K562 (cell line): ENCODE measurements around the gene PSORS1C2. TPM values are rescaled to one million over a fixed set of nuclear protein-coding genes. Genes with fewer than 3 reads are reported as not detected.

Experiments used
- ARHGAP35 ChIP-seq: fragments of 450-650 bp; IDR thresholded peaks from 2 replicates; pipeline ENCODE4 v1.6.1; 2018; ENCODE audit not compliant: partially characterized antibody
- ARID3A ChIP-seq: IDR thresholded peaks from 2 replicates; pipeline ENCODE4 v1.6.1; 2012; ENCODE audit warnings: low read depth, low read length, improper control_type of control experiment, borderline replicate concordance
- ATF2 ChIP-seq: sonication (generic); formaldehyde crosslinking; IDR thresholded peaks from 2 replicates; pipeline ENCODE4 v1.8.1; 2022; ENCODE audit warnings: missing genetic modification reagents
- BCL6 ChIP-seq: fragments of 250-450 bp; sonication (Bioruptor Pico); IDR thresholded peaks from 2 replicates; pipeline ENCODE4 v1.4.0; 2020
- E2F5 ChIP-seq: sonication (generic); formaldehyde crosslinking; IDR thresholded peaks from 2 replicates; pipeline ENCODE4 v1.8.0; 2022; ENCODE audit warnings: mild to moderate bottlenecking, missing genetic modification reagents
- FOXJ3 ChIP-seq: sonication (generic); formaldehyde crosslinking; IDR thresholded peaks from 2 replicates; pipeline ENCODE4 v1.4.0; 2020; ENCODE audit warnings: mild to moderate bottlenecking, missing genetic modification reagents
- HCFC1 ChIP-seq: IDR thresholded peaks from 2 replicates; pipeline ENCODE4 v1.6.1; 2012; ENCODE audit warnings: low read depth, low read length, improper control_type of control experiment
- HIVEP1 ChIP-seq: fragments of 250-450 bp; sonication (Bioruptor Pico); IDR thresholded peaks from 2 replicates; pipeline ENCODE4 v1.4.0; 2020; ENCODE audit warnings: mild to moderate bottlenecking
- HMG20B ChIP-seq: fragments of 250-450 bp; sonication (Bioruptor Pico); IDR thresholded peaks from 2 replicates; pipeline ENCODE4 v1.5.0; 2021; ENCODE audit warnings: mild to moderate bottlenecking
- HSF4 ChIP-seq: fragments of 250-450 bp; sonication (Bioruptor Pico); IDR thresholded peaks from 2 replicates; pipeline ENCODE4 v2.1.2; 2022; ENCODE audit warnings: mild to moderate bottlenecking, moderate library complexity, borderline replicate concordance
- LARP7 ChIP-seq: fragments of 450-650 bp; IDR thresholded peaks from 2 replicates; pipeline ENCODE4 v1.6.1; 2016
- NFRKB ChIP-seq: fragments of 450-650 bp; IDR thresholded peaks from 2 replicates; pipeline ENCODE4 v1.6.1; 2016; ENCODE audit warnings: low read depth
- POLR2AphosphoS5 ChIP-seq: IDR thresholded peaks from 2 replicates; pipeline ENCODE4 v1.6.1; 2011; ENCODE audit warnings: mild to moderate bottlenecking, low read depth, low read length, moderate library complexity; ENCODE audit not compliant: control insufficient read depth, insufficient read depth
- PTBP1 ChIP-seq: fragments of 200-400 bp; formaldehyde crosslinking; IDR thresholded peaks from 2 replicates; pipeline ENCODE4 v1.6.1; 2017; ENCODE audit warnings: low read depth, low read length
- SMAD3 ChIP-seq: fragments of 450-650 bp; formaldehyde crosslinking; conservative IDR thresholded peaks from 2 replicates; pipeline ENCODE4 v1.4.0; 2020; ENCODE audit warnings: mild to moderate bottlenecking
- SMARCC2 ChIP-seq: fragments of 450-650 bp; IDR thresholded peaks from 2 replicates; pipeline ENCODE4 v1.6.1; 2017; ENCODE audit warnings: antibody characterized with exemption, moderate library complexity, mild to moderate bottlenecking, low read depth
- SMARCE1 ChIP-seq: fragments of 450-650 bp; IDR thresholded peaks from 2 replicates; pipeline ENCODE4 v1.7.1; 2016; ENCODE audit warnings: mild to moderate bottlenecking
- SMC3 ChIP-seq: conservative IDR thresholded peaks from 2 replicates; pipeline ENCODE4 v1.6.1; 2011; ENCODE audit warnings: low read depth, low read length, improper control_type of control experiment; ENCODE audit not compliant: insufficient read depth
- SUPT5H ChIP-seq: fragments of 450-650 bp; IDR thresholded peaks from 2 replicates; pipeline ENCODE4 v1.6.1; 2016
- TBL1XR1 ChIP-seq, 2 experiments: IDR thresholded peaks; 2 replicates each; pipeline ENCODE4 v1.6.1; 2012; ENCODE audit warnings: improper control_type of control experiment in 2 of 2, low read length in 2 of 2, mild to moderate bottlenecking in 1 of 2
- XRCC3 ChIP-seq: fragments of 450-650 bp; IDR thresholded peaks from 2 replicates; pipeline ENCODE4 v1.6.1; 2017; ENCODE audit warnings: mild to moderate bottlenecking, moderate library complexity
- ZNF121 ChIP-seq: sonication (generic); formaldehyde crosslinking; conservative IDR thresholded peaks from 2 replicates; pipeline ENCODE4 v1.8.0; 2022; ENCODE audit warnings: missing genetic modification reagents
- ZNF134 ChIP-seq: fragments of 250-450 bp; sonication (Bioruptor Pico); conservative IDR thresholded peaks from 2 replicates; pipeline ENCODE4 v1.4.0; 2020
- ZNF780A ChIP-seq: fragments of 250-450 bp; sonication (Bioruptor Pico); IDR thresholded peaks from 2 replicates; pipeline ENCODE4 v1.5.0; 2021; ENCODE audit warnings: mild to moderate bottlenecking
- ZNF79 ChIP-seq: fragments of 250-450 bp; sonication (Bioruptor Pico); IDR thresholded peaks from 2 replicates; pipeline ENCODE4 v1.4.0; 2020; ENCODE audit warnings: low read depth, mild to moderate bottlenecking, moderate library complexity
- polyA plus RNA-seq, 8 experiments: library from polyadenylated mRNA; depleted of rRNA in 4 of 8; stranded (reverse) in 5 of 8; unstranded in 3 of 8; fragments of >200 nt; fragmentation: Nextera tagmentation in 2 of 8; fragmentation: Illumina TruSeq in 1 of 8; extraction: Ambion mirVana in 2 of 8; extraction: Trizol in 1 of 8; gene quantifications; 2 replicates each; pipeline versions ENCODE4 v1.2.1 to v1.2.3, GENCODE V29; 2011 to 2014; ENCODE audit warnings: inconsistent platforms in 1 of 8, missing spikeins in 1 of 8
- total RNA-seq, 7 experiments: library from RNA; depleted of rRNA in 6 of 7; stranded (reverse); fragments of >200 nt in 6 of 7; fragmentation: Illumina TruSeq in 2 of 7; extraction: Trizol in 2 of 7; gene quantifications; 2 replicates each; pipeline versions ENCODE4 v1.2.1 to v1.2.3, GENCODE V29; 2011 to 2021; ENCODE audit warnings: low replicate concordance in 1 of 7
- TF ChIP-seq, protein P1 (sequence below): fragments of 200-400 bp; formaldehyde crosslinking; IDR thresholded peaks from 2 replicates; pipeline ENCODE4 v1.6.1; 2017; ENCODE audit warnings: mild to moderate bottlenecking, low read depth, low read length, moderate library complexity

PSORS1C2 gene
- total and polyA plus RNA-seq, 9 of the 15 experiments (the other 6 are each of a cell fraction or from before 2014, with no cell fraction given) = not detected

GRCh38 chr6:31158140-31158862, 19.4 kb upstream of the PSORS1C2 start, which contains the start of gene TCF19 (continued):
- TF ChIP-seq XRCC3 = no peak
- TF ChIP-seq ZNF134 (CRISPR knock-in tag) = no peak
- no peak for TF ChIP-seq FOXJ3
- no peak for TF ChIP-seq NFRKB
- no peak for TF ChIP-seq SMAD3
- TF ChIP-seq POLR2AphosphoS5 = peak; percentile 58; the same call in 1 of the 2 replicates
- no peak for TF ChIP-seq TBL1XR1 (IDR thresholded peaks at IDR 0.05; ENCODE audit: low read length in 2 of 2)
- no peak for TF ChIP-seq ARHGAP35
- TF ChIP-seq SMARCC2 = no peak
- no peak for TF ChIP-seq ZNF79 (CRISPR knock-in tag)
- TF ChIP-seq SMC3 = no peak
- no peak for TF ChIP-seq PTBP1
- no peak for TF ChIP-seq ZNF121 (CRISPR knock-in tag)
- no peak for TF ChIP-seq HMG20B (CRISPR knock-in tag)
- TF ChIP-seq E2F5 = no peak
- TF ChIP-seq SMARCE1 = no peak
- TF ChIP-seq HCFC1 = peak; percentile 7; the same call in 1 of the 2 replicates
- no peak for TF ChIP-seq ZNF780A (CRISPR knock-in tag)
- TF ChIP-seq ARID3A = peak; percentile 79; the same call in 1 of the 2 replicates
- TF ChIP-seq HSF4 = no peak
- no peak for TF ChIP-seq HIVEP1 (CRISPR knock-in tag)
- TF ChIP-seq, protein P1, sequence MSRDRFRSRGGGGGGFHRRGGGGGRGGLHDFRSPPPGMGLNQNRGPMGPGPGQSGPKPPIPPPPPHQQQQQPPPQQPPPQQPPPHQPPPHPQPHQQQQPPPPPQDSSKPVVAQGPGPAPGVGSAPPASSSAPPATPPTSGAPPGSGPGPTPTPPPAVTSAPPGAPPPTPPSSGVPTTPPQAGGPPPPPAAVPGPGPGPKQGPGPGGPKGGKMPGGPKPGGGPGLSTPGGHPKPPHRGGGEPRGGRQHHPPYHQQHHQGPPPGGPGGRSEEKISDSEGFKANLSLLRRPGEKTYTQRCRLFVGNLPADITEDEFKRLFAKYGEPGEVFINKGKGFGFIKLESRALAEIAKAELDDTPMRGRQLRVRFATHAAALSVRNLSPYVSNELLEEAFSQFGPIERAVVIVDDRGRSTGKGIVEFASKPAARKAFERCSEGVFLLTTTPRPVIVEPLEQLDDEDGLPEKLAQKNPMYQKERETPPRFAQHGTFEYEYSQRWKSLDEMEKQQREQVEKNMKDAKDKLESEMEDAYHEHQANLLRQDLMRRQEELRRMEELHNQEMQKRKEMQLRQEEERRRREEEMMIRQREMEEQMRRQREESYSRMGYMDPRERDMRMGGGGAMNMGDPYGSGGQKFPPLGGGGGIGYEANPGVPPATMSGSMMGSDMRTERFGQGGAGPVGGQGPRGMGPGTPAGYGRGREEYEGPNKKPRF = no peak
- TF ChIP-seq LARP7 = 0 out of 2 replicates have a peak, but pooled peaks have one; percentile 12
- TF ChIP-seq BCL6 (CRISPR knock-in tag) = no peak
- TF ChIP-seq SUPT5H = peak; percentile 7
- no peak for TF ChIP-seq ATF2 (CRISPR knock-in tag)
